HG03025 (cell line): ENCODE data around the gene BAHCC1.

Experiments used
- ATAC-seq: cut with Tn5 transposase; IDR thresholded peaks from one replicate; pipeline ENCODE4 v1.9.1; 2021; ENCODE audit warnings: mild to moderate bottlenecking, moderate library complexity; ENCODE audit not compliant: unreplicated experiment, low FRiP score

The BAHCC1 gene

GRCh38 chr17:81409190-81409935 is 14.1 kb downstream of the BAHCC1 start:
- no peak for ATAC-seq

GRCh38 chr17:81410852-81411251 is 15.6 kb downstream of the BAHCC1 start:
- no peak for ATAC-seq

GRCh38 chr17:81411305-81411704 is 16.0 kb downstream of the BAHCC1 start:
- ATAC-seq, result no peak

GRCh38 chr17:81412490-81413093 is 17.3 kb downstream of the BAHCC1 start:
- no peak for ATAC-seq

- ATAC-seq, result no peak
These were observed 18.4 kb downstream of the BAHCC1 start for GRCh38 chr17:81413497-81414135.

GRCh38 chr17:81414756-81415516 is 19.7 kb downstream of the BAHCC1 start:
- no peak for ATAC-seq

GRCh38 chr17:81415681-81416080 is 20.4 kb downstream of the BAHCC1 start:
- no peak for ATAC-seq

GRCh38 chr17:81416612-81417011 is 21.4 kb downstream of the BAHCC1 start:
- ATAC-seq, result no peak

GRCh38 chr17:81417049-81417878 is 22.0 kb downstream of the BAHCC1 start:
- no peak for ATAC-seq

- no peak for ATAC-seq
These were observed 22.8 kb downstream of the BAHCC1 start for GRCh38 chr17:81417879-81418709.

GRCh38 chr17:81418710-81419318 is 23.6 kb downstream of the BAHCC1 start:
- ATAC-seq, result no peak

GRCh38 chr17:81419319-81419885 is 24.1 kb downstream of the BAHCC1 start:
- no peak for ATAC-seq

- ATAC-seq, result no peak
These were observed 24.9 kb downstream of the BAHCC1 start for GRCh38 chr17:81419886-81420768.

- no peak for ATAC-seq
These were observed 25.7 kb downstream of the BAHCC1 start for GRCh38 chr17:81420769-81421462.

GRCh38 chr17:81422776-81423697 is 27.8 kb downstream of the BAHCC1 start:
- ATAC-seq, result no peak

GRCh38 chr17:81423698-81424071 is 28.4 kb downstream of the BAHCC1 start:
- no peak for ATAC-seq
